Epithelial cell of proximal tubule (primary cell): ENCODE data around the gene KCNK5. TPM values are rescaled to one million over a fixed set of nuclear protein-coding genes. Genes with fewer than 3 reads are reported as not detected.

Experiments used
- DNase-seq: peaks from one replicate; pipeline ENCODE4 v3.0.0-alpha.2; 2011; ENCODE audit warnings: low read depth
- H3K4me3 ChIP-seq: 2 replicates; pipeline ENCODE4 v1.5.1; 2011; ENCODE audit warnings: low read depth, mild to moderate bottlenecking, low read length
- total RNA-seq: library from RNA; depleted of rRNA; stranded (reverse); fragments of >200 nt; gene quantifications from 2 replicates; pipeline ENCODE4 v1.2.3, GENCODE V29; 2015
- TF ChIP-seq, protein P1 (sequence below): conservative IDR thresholded peaks from 2 replicates; pipeline ENCODE4 v1.5.1; 2012; ENCODE audit warnings: low read depth, mild to moderate bottlenecking, low read length

The KCNK5 gene, protein sequence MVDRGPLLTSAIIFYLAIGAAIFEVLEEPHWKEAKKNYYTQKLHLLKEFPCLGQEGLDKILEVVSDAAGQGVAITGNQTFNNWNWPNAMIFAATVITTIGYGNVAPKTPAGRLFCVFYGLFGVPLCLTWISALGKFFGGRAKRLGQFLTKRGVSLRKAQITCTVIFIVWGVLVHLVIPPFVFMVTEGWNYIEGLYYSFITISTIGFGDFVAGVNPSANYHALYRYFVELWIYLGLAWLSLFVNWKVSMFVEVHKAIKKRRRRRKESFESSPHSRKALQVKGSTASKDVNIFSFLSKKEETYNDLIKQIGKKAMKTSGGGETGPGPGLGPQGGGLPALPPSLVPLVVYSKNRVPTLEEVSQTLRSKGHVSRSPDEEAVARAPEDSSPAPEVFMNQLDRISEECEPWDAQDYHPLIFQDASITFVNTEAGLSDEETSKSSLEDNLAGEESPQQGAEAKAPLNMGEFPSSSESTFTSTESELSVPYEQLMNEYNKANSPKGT
- 1.6 and 2.8 TPM in 2 replicates for total RNA-seq

DNA sequence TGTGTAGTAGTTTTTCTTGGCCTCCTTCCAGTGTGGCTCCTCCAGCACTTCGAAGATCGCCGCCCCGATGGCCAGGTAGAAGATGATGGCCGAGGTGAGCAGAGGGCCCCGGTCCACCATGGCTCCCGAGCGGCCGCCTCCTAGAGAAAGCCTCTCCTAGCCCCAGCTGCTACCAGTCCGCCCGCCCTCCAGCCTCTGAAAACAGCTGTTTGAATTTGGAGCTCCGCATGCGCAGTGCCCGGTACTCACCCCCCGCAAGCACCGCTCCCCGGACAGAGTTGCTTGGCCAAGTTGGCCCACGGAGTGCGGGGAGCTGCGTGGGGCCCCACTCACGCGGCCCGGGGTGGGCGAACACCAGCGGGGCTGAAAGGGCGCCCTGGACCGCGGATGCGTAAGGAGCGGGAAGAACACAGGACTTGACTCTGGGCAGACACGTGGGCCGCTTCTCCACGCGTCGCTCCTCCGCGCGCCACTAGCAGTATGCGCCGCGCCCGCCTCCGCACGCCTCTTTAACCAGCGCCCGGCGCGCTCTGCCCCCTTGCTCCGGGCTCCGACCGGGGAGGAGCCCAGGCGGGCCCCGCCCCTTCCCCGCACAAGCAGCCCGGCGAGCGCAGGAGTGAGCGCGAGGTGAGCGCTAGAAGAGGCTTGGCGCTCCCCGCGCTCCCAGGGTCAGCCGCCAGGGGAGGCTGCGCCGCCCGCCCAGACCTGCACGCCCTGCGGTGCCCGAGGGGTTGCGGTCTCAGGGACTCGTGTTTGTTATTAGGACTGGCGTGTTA, at the start of gene KCNK5:
Gene KCNK5, minus strand, starts transcription at position 484 of the 776 bp plus-strand sequence. Its CDS starts 364 bp downstream, at position 120.
- TF ChIP-seq, protein P1, sequence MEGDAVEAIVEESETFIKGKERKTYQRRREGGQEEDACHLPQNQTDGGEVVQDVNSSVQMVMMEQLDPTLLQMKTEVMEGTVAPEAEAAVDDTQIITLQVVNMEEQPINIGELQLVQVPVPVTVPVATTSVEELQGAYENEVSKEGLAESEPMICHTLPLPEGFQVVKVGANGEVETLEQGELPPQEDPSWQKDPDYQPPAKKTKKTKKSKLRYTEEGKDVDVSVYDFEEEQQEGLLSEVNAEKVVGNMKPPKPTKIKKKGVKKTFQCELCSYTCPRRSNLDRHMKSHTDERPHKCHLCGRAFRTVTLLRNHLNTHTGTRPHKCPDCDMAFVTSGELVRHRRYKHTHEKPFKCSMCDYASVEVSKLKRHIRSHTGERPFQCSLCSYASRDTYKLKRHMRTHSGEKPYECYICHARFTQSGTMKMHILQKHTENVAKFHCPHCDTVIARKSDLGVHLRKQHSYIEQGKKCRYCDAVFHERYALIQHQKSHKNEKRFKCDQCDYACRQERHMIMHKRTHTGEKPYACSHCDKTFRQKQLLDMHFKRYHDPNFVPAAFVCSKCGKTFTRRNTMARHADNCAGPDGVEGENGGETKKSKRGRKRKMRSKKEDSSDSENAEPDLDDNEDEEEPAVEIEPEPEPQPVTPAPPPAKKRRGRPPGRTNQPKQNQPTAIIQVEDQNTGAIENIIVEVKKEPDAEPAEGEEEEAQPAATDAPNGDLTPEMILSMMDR = peak; percentile 73
- no peak for DNase-seq

DNA sequence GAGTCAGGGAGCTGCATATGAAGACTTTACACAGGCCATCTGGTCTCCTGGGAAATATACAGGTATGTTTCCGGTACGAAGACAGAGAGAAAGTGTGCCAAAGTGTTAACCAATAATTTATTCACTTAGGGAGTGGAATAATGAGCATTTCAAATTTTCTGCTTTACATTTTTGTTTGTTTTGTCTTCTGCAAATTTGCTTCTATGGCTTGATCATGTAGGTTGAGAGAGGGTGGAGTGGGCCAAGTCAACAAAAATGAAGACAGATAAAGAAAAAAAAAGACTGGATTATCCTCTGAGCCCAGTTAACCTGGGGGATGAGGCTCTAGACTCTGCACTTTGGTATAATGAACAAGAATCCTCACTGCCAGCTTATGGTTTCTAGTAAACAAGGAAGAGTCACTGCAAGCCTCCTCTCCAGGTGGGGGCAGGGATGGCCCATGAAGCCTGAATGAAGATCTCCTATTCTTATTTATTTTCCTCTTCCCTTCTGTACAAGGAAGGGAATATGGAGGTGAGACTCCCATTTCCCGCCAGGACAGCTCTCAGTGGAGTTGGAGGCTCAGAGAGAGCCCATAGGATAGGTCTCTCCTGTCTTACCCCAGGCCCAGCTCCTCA, 47.2 kb upstream of the KCNK5 start:
- DNase-seq = no peak
- TF ChIP-seq, protein P1 = no peak
- H3K4me3 ChIP-seq = no peak overlapping the region

More for the DNA sequence above, at the start of gene KCNK5:
- peak within 1 kb of the TSS; percentile 93 for H3K4me3 ChIP-seq

DNA sequence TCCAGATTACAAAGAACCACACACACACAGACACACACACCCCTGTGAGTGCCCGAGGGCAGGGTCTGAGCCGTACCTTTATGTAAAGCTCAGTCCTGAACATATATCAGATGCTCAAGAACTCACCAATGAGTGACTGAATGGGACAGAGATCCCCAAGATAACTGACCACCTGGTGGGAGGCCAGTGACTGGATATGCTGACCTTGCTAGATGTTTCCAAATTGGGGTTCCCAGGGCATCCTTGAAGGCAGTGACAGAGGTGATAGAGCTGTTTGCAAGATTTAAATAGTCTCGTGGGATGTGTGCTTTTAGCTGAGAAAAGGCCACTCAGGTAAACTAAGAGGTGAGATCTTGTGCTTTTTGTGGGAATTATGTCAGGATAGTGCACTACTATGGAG, 45.6 kb upstream of the KCNK5 start:
- no peak overlapping the region for H3K4me3 ChIP-seq
- no peak for DNase-seq
- TF ChIP-seq, protein P1 = no peak

DNA sequence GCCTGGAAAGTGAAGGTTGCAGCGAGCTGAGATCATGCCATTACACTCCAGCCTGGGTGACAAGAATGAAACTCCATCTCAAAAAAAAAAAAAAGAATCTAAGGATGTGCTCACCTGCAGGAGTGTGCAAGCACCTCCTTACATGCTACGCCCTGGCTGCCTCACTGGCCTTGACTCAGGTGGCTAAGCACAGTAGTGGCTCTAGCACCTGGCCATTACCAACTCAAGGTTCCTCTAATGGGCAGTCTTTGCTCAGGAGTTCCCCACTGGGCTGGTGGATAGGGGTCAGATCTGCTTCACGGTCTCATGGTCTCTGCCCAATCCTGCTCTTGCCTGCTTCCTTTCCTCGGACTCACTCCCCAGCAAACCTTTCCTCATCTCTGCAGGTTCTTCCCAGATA, 45.2 kb upstream of the KCNK5 start:
- TF ChIP-seq, protein P1 = no peak
- no peak for DNase-seq
- no peak overlapping the region for H3K4me3 ChIP-seq

DNA sequence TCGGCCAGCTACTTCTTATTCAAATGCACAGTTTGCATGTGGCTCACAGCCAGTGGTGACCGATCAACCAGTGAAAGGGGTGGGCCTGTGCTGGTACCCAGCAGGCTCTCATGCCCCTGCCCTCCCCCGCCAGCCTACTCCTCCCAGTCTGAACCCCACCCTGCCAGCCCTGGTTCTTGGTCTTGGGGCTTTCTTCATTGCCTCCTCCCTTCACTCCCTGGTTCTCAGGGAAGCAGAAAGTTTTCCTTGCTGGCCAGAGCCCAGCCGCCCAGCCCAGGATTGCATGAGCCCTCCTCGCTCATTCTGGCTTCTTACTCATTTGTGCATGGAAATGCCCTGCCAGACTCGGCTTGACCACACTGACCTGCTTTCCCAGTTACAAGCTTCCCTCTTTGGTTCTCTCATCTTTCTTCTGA, 44.1 kb upstream of the KCNK5 start:
- H3K4me3 ChIP-seq = no peak overlapping the region
- DNase-seq = peak; percentile 61
- TF ChIP-seq, protein P1 = no peak

DNA sequence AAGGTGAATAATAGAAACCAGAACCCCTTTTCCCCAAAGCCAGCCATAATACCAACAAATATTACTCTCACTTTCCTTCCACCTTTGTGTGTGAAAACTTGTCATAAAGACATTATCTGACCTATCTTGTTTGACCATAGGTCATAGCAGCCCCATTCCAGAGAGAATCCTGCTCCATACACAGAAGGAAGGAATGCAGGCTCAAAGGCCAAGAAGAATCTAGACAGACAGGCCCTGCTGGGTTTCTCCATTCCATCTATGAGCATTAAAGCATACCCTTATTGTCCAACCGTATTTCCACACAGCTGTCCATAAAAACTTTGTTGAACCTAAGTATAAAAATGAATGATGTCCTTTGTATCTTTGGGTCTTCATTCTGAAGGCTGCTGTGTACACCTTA, 40.7 kb upstream of the KCNK5 start:
- H3K4me3 ChIP-seq = no peak overlapping the region
- TF ChIP-seq, protein P1 = no peak
- no peak for DNase-seq
